ENCODE data around the gene NKX2-1. TPM values are rescaled to one million over a fixed set of nuclear protein-coding genes. Genes with fewer than 3 reads are reported as not detected.

Gene NKX2-1
- total and polyA plus RNA-seq, 2 of the 13 experiments (the other 11 are each of a cell fraction or from before 2014, with no cell fraction given) = not detected

GRCh38 chr14:36521598-36522345 is 1.7 kb upstream of the NKX2-1 start (continued):
- no peak for TF ChIP-seq ZHX1 (CRISPR knock-in tag; IDR thresholded peaks at IDR 0.05; ENCODE audit: low read depth)
- TF ChIP-seq CREBL2 (CRISPR knock-in tag; IDR thresholded peaks at IDR 0.05; ENCODE audit: borderline replicate concordance) = no peak
- TF ChIP-seq NCOR1 (IDR thresholded peaks at IDR 0.05; ENCODE audit: borderline replicate concordance, low read length) = no peak
- no peak for TF ChIP-seq XBP1 (CRISPR knock-in tag; IDR thresholded peaks at IDR 0.05)
- 0 out of 2 replicates have a peak, but pooled peaks have one; percentile 8 for TF ChIP-seq NR3C1 (CRISPR knock-in tag; IDR thresholded peaks at IDR 0.05)
- no peak for TF ChIP-seq ZNF552 (CRISPR knock-in tag; IDR thresholded peaks at IDR 0.05; ENCODE audit: borderline replicate concordance)
- TF ChIP-seq KAT7 (CRISPR knock-in tag; IDR thresholded peaks at IDR 0.05; ENCODE audit: borderline replicate concordance) = no peak
- 0 out of 2 replicates have a peak, but pooled peaks have one; percentile 35 for TF ChIP-seq EED (CRISPR knock-in tag; IDR thresholded peaks at IDR 0.05)
- no peak for TF ChIP-seq FOXA3 (CRISPR knock-in tag; IDR thresholded peaks at IDR 0.05)
- TF ChIP-seq, protein P1, sequence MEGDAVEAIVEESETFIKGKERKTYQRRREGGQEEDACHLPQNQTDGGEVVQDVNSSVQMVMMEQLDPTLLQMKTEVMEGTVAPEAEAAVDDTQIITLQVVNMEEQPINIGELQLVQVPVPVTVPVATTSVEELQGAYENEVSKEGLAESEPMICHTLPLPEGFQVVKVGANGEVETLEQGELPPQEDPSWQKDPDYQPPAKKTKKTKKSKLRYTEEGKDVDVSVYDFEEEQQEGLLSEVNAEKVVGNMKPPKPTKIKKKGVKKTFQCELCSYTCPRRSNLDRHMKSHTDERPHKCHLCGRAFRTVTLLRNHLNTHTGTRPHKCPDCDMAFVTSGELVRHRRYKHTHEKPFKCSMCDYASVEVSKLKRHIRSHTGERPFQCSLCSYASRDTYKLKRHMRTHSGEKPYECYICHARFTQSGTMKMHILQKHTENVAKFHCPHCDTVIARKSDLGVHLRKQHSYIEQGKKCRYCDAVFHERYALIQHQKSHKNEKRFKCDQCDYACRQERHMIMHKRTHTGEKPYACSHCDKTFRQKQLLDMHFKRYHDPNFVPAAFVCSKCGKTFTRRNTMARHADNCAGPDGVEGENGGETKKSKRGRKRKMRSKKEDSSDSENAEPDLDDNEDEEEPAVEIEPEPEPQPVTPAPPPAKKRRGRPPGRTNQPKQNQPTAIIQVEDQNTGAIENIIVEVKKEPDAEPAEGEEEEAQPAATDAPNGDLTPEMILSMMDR (CRISPR knock-in tag; IDR thresholded peaks at IDR 0.05) = peak; percentile 19; the same call in 1 of the 2 replicates
- TF ChIP-seq GPN1 (CRISPR knock-in tag; IDR thresholded peaks at IDR 0.05; ENCODE audit: borderline replicate concordance) = no peak
- TF ChIP-seq ZNF768 (CRISPR knock-in tag; IDR thresholded peaks at IDR 0.05) = peak; percentile 38; the same call in 1 of the 2 replicates
- no peak for TF ChIP-seq ZNF792 (CRISPR knock-in tag; IDR thresholded peaks at IDR 0.05)
- no peak for TF ChIP-seq ASH2L (IDR thresholded peaks at IDR 0.05; ENCODE audit: insufficient read length, low read depth, low read length)
- TF ChIP-seq MED13 (CRISPR knock-in tag; IDR thresholded peaks at IDR 0.05) = 0 out of 2 replicates have a peak, but pooled peaks have one; percentile 24
- TF ChIP-seq ZNF253 (CRISPR knock-in tag; IDR thresholded peaks at IDR 0.05; ENCODE audit: borderline replicate concordance) = no peak
- no peak for TF ChIP-seq KLF16 (CRISPR knock-in tag; IDR thresholded peaks at IDR 0.05)
- no peak for TF ChIP-seq SRY (CRISPR knock-in tag; IDR thresholded peaks at IDR 0.05)
- peak; percentile 89 for TF ChIP-seq CEBPB (IDR thresholded peaks at IDR 0.05; ENCODE audit: borderline replicate concordance, low read depth, low read length)
- TF ChIP-seq FLYWCH1 (CRISPR knock-in tag; IDR thresholded peaks at IDR 0.05) = no peak

Measured in HepG2 (cell line).